Rectal smooth muscle tissue (tissue), 1 donor: ENCODE data around the gene CDKAL1.

Source experiments
- H3K27ac ChIP-seq: one replicate; pipeline ENCODE4 v1.7.0; 2013; ENCODE audit warnings: low read depth, low read length, inconsistent platforms
- H3K27me3 ChIP-seq: one replicate; pipeline ENCODE4 v1.7.0; 2013; ENCODE audit warnings: low read length; ENCODE audit not compliant: control insufficient read depth, insufficient read depth
- H3K36me3 ChIP-seq: one replicate; pipeline ENCODE4 v1.7.0; 2013; ENCODE audit warnings: low read length; ENCODE audit not compliant: control insufficient read depth, insufficient read depth
- H3K4me1 ChIP-seq: one replicate; pipeline ENCODE4 v1.7.0; 2013; ENCODE audit warnings: low read length; ENCODE audit not compliant: control insufficient read depth, insufficient read depth
- H3K4me3 ChIP-seq: one replicate; pipeline ENCODE4 v1.7.0; 2013; ENCODE audit warnings: low read length
- H3K9ac ChIP-seq: one replicate; pipeline ENCODE4 v1.7.0; 2013; ENCODE audit warnings: low read length

Gene CDKAL1

GRCh38 chr6:21132856-21133838 lies 598.9 kb downstream of the CDKAL1 start:
- Histone ChIP-seq H3K27me3 (no peaks in the 10 kb centered on the region), H3K9ac (no peak overlapping the region), H3K36me3 (no peaks in the 10 kb centered on the region), H3K4me3 (no peak overlapping the region), H3K4me1 (peaks cover 5% of the 10 kb centered on the region), H3K27ac (no peak overlapping the region)

GRCh38 chr6:21133901-21134300 lies 599.6 kb downstream of the CDKAL1 start:
- H3K27me3 ChIP-seq, result no peaks in the 10 kb centered on the region
- peaks cover 8% of the 10 kb centered on the region for H3K4me1 ChIP-seq
- H3K27ac ChIP-seq, result no peak overlapping the region
- H3K4me3 ChIP-seq, result no peak overlapping the region
- no peaks in the 10 kb centered on the region for H3K36me3 ChIP-seq
- H3K9ac ChIP-seq, result no peak overlapping the region

DNA sequence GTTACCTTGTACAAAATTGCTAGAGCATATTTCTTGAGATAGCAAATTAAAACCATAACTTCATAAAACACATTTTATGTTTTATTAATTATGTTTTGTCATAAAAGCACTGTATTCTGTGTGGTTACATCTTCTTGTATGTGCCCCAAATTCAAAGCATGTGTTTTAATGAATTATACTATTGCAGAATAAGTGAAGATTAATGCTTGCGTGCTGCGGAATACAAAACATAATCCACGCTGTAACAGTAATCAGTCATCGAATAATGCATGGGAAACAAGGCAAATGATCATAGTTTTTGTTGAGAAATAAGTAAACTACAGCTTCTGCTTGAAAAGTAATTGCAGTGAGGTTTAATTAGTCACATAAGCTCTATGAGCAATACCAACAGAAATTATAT lies 600.1 kb downstream of the CDKAL1 start:
- no peak overlapping the region for H3K4me3 ChIP-seq

DNA sequence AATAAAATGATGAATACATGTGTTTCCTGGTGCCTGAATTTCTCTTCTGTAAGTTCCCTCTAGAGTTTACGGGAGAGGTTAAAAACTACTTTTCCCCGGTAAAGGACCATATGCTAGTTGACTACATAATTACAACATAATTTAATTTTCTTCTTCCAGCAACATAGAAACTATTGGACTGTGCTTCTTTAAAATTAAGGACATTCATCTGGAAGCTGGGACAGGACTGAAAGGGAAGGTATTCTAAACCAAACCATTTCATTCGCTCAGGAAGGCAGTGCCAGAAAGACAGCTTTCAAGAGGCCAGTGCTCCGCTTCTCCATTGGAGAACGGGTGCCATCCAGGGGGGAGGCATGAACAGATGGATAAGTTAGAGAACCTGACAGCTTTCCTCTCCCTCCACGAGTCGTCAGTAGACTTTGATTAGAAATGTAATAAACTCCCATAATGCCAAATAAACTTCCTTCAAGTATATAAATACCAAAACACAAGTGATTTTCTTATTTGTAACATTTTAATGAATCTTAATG lies 601.3 kb downstream of the CDKAL1 start:
- peaks cover 8% of the 10 kb centered on the region for H3K4me1 ChIP-seq
- no peak overlapping the region for H3K4me3 ChIP-seq
- no peaks in the 10 kb centered on the region for H3K36me3 ChIP-seq
- H3K27ac ChIP-seq, result no peak overlapping the region
- no peak overlapping the region for H3K9ac ChIP-seq
- H3K27me3 ChIP-seq, result no peaks in the 10 kb centered on the region

More for the DNA sequence above, 600.1 kb downstream of the CDKAL1 start:
- H3K9ac ChIP-seq, result no peak overlapping the region
- peaks cover 8% of the 10 kb centered on the region for H3K4me1 ChIP-seq
- no peaks in the 10 kb centered on the region for H3K27me3 ChIP-seq
- H3K27ac ChIP-seq, result no peak overlapping the region
- H3K36me3 ChIP-seq, result no peaks in the 10 kb centered on the region

GRCh38 chr6:21137700-21138335 lies 603.6 kb downstream of the CDKAL1 start:
- no peak overlapping the region for H3K27ac ChIP-seq
- no peak overlapping the region for H3K9ac ChIP-seq
- H3K4me3 ChIP-seq, result no peak overlapping the region
- H3K36me3 ChIP-seq, result no peaks in the 10 kb centered on the region
- no peaks in the 10 kb centered on the region for H3K27me3 ChIP-seq
- H3K4me1 ChIP-seq, result peaks cover 8% of the 10 kb centered on the region

DNA sequence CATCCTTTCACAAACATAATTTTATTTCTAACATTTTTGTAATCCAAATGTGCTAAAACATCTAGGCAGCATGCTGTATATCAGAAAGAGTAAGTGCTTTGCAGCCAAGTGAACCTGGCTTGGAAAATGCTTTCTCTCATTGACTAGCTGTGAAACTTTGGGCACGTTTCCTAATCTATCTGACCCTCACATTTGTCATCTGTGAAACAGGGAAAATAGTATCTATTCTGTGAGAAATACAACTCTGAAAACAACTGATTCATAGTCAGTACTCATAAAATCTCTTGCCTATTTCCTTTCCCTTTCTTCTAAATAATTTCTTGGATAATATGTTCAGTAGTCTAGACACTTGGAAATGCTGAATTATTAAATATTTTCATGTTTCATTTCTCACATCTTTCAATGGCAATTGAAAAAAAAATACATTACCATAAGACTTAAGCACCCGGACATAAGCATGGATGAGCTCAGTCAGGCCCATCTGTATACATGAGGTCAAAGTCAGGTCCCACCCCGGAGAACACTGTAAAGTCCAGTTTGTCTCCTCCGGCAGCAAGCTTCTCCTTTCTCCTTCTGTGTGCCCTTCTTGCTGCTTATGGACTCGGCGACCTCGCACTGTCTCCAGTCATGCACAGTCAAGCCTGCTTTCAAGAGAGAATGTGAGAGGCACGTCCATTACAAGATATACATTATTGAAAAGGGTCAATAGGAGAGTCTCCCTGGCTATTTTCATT lies 604.2 kb downstream of the CDKAL1 start:
- H3K4me3 ChIP-seq, result no peak overlapping the region
- no peak overlapping the region for H3K27ac ChIP-seq
- no peak overlapping the region for H3K9ac ChIP-seq
- peaks cover 5% of the 10 kb centered on the region for H3K4me1 ChIP-seq
- no peaks in the 10 kb centered on the region for H3K36me3 ChIP-seq
- no peaks in the 10 kb centered on the region for H3K27me3 ChIP-seq

DNA sequence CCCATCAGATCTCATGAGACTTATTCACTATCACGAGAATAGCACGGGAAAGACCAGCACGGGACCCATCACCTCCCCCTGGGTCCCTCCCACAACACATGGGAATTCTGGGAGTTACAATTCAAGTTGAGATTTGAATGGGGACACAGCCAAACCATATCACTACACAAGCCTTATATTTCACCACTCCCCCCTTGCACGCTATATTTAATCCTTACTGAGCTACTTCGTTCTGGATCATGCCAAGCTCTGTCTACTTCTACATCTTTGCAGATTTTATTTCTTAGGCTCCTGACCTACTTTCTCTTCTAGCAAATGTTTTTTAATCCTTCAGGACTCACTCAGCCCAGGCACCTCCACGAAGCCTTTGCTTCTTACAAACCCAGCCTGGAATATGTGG lies 606.7 kb downstream of the CDKAL1 start:
- no peak overlapping the region for H3K27ac ChIP-seq
- no peaks in the 10 kb centered on the region for H3K27me3 ChIP-seq
- no peak overlapping the region for H3K4me3 ChIP-seq
- H3K9ac ChIP-seq, result no peak overlapping the region
- H3K4me1 ChIP-seq, result peaks cover 6% of the 10 kb centered on the region
- no peaks in the 10 kb centered on the region for H3K36me3 ChIP-seq

- Histone ChIP-seq H3K4me3 (no peak overlapping the region), H3K27me3 (no peaks in the 10 kb centered on the region), H3K27ac (no peak overlapping the region), H3K36me3 (no peaks in the 10 kb centered on the region), H3K9ac (no peak overlapping the region), H3K4me1 (peaks cover 6% of the 10 kb centered on the region)
Observed at GRCh38 chr6:21141616-21142303, 607.5 kb downstream of the CDKAL1 start.

DNA sequence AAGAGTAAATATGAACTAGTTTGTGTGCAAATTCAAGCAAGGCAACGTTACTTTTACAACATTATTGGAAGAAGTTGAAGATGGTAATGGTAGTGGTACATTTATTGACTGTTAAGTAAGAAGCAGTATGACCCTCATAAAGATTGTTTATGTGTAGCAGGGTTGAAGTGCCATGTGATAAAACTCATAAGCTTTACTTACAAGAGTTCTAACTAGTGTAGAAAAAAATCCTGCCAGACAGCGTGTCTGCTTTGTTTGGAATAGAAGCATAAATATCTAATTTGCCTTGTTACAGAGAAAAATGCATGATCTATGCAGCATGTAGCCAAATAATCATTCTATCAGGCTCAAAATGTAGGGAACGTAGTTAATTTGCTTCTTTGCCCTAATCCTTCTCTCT lies 608.5 kb downstream of the CDKAL1 start:
- no peak overlapping the region for H3K27ac ChIP-seq
- H3K27me3 ChIP-seq, result no peaks in the 10 kb centered on the region
- H3K9ac ChIP-seq, result no peak overlapping the region
- H3K4me1 ChIP-seq, result peaks cover 6% of the 10 kb centered on the region
- H3K4me3 ChIP-seq, result no peak overlapping the region
- H3K36me3 ChIP-seq, result no peaks in the 10 kb centered on the region

DNA sequence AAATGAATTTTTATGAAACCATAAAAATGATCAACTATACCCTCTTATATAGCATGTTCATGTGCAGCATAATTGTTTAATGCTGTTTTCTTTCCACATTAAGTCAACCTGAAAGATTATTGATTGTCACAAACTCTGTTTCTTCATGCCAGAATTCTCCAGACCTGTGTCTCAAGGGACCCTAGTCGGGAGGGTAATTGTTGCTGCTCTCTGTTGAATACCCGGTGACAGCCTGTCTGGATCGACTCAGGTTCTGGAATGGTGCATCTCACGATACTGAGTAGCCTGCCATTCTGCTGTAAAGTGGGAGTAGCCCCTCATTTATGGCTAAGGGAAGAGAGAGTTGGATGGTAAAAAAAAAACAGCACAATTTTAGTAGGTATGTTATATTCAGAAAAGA lies 609.4 kb downstream of the CDKAL1 start:
- no peak overlapping the region for H3K27ac ChIP-seq
- H3K4me3 ChIP-seq, result no peak overlapping the region
- H3K27me3 ChIP-seq, result no peaks in the 10 kb centered on the region
- H3K4me1 ChIP-seq, result peaks cover 4% of the 10 kb centered on the region
- H3K36me3 ChIP-seq, result no peaks in the 10 kb centered on the region
- H3K9ac ChIP-seq, result no peak overlapping the region

DNA sequence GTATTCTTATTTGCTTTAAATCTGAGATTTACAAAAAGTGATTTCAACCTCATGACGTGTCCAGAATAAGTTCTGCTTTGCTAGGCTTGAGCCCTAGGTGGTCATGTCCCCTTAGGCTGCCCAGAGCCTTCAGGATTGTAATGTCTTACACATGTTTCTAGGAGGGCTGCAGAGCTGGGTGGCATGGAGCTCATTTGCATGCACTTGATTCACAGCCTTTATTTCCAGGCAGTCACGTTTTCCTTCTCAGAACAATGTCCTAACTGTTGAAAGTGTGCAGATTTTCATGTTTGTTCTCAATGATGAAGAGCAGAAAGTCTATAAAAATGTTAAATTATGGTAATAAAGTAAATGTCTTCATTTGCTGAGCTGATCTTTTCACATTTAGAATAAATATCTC lies 610.7 kb downstream of the CDKAL1 start:
- no peak overlapping the region for H3K9ac ChIP-seq
- no peaks in the 10 kb centered on the region for H3K27me3 ChIP-seq
- H3K27ac ChIP-seq, result no peak overlapping the region
- no peak overlapping the region for H3K4me3 ChIP-seq
- H3K36me3 ChIP-seq, result no peaks in the 10 kb centered on the region
- peaks cover 4% of the 10 kb centered on the region for H3K4me1 ChIP-seq

- Histone ChIP-seq H3K27me3 (no peaks in the 10 kb centered on the region), H3K4me1 (peaks cover 4% of the 10 kb centered on the region), H3K36me3 (no peaks in the 10 kb centered on the region), H3K27ac (no peak overlapping the region), H3K4me3 (no peak overlapping the region), H3K9ac (no peak overlapping the region)
Observed at GRCh38 chr6:21147995-21148394, 613.7 kb downstream of the CDKAL1 start.
